HG03139 (cell line): ENCODE results near the gene ERAL1.
"Not testable (repeated sequence)": the region's sequence is repeated elsewhere in the genome, so short reads cannot be mapped to it uniquely, and the experiment has no call there.

Source experiments
- ATAC-seq: cut with Tn5 transposase; IDR thresholded peaks from one replicate; pipeline ENCODE4 v1.9.1; 2021; ENCODE audit not compliant: unreplicated experiment

The ERAL1 gene

DNA sequence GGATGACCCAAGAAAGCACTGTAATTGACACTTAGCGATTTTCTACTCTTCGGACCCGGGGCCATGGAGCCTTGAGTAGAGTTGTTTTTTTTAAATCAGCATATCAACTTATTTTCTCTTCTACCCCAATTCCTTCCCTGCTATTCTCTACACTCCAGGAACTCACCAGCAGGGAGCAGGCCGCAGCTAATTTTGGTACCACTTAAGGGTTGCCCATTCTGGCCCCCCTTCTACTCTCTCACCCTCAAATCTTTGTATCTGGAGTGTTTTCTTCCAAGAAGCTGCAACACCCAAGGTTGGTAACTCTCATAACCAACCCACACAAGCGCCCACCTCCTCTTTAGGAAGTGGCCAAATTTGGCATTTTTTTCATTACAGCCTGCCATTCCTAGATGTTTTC lies 5.5 kb upstream of the ERAL1 start:
- no peak for ATAC-seq

- ATAC-seq, result no peak
These were observed 1.5 kb upstream of the ERAL1 start for GRCh38 chr17:28853295-28853694.

DNA sequence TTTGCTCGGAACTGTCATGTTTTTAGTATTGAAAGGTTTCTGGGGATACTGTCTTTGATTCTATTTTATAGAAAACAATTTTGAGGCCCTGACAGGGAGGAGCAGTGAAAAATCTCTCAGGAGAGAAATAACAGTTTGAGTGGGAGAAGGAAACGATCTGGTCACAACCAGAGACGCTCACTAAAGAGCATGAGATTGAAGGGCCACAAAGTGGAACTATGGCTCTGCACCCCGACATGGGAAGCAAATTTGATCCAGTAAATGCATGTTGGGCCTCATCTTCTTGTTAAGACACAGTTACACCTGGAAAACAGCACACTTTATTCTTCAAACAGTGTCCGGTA lies 492 bp downstream of the ERAL1 start:
- no peak for ATAC-seq

DNA sequence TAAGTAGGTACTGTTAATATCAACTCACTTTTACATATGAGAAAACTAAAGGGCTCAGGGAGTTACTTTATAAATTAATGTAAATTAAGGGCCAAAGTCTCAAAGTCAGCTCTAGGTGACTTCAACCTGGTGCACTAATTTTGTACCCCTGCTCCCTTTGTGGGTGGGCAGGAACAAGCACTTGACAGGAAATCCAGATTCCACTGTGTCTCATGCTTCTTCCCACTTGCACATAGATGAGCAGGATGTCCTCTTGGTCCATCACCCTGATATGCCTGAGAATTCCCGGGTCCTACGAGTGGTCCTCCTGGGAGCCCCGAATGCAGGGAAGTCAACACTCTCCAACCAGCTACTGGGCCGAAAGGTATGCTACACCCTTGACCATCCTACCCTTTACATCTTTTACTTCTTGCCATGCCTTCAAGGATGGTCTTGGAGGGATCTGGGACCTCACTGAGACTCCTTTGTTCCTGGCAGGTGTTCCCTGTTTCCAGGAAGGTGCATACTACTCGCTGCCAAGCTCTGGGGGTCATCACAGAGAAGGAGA lies 1.3 kb downstream of the ERAL1 start:
- ATAC-seq, result no peak

GRCh38 chr17:28857905-28858800 lies 3.3 kb downstream of the ERAL1 start:
- no peak for ATAC-seq

DNA sequence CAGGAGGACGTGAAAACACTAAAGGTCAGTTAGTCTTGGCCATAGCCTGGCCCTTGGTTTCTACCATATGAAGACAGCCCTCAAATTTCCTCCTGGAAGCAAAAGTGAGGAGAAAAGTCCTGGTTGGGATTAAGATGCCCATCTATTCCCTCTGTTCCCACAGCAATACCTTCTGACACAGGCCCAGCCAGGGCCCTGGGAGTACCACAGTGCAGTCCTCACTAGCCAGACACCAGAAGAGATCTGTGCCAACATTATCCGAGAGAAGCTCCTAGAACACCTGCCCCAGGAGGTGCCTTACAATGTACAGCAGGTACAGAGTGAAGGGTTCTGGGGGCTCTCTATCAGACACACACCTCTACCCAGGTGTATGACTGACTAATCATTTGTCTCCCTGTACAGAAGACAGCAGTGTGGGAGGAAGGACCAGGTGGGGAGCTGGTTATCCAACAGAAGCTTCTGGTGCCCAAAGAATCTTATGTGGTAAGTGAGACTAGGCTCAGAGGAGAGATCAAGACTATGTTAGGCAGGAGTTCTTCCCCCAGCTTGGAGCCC lies 4.1 kb downstream of the ERAL1 start:
- no peak for ATAC-seq

DNA sequence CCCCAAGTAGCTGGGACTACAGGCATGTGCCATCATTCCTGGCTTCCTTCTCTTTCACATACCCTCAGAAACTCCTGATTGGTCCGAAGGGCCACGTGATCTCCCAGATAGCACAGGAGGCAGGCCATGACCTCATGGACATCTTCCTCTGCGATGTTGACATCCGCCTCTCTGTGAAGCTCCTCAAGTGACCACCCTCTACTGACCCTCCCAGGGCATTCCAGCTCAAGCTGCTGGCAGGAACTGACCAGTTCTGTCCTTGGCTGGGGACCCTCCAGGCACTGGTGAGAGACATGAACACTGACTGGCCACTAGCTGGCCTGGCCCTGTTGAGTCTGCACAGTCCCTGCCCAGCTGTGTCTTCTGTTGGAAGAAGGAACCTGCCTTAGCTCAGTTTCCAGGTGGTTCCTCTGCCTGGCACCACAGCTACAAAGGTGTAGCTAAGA lies 5.6 kb downstream of the ERAL1 start:
- no peak for ATAC-seq

DNA sequence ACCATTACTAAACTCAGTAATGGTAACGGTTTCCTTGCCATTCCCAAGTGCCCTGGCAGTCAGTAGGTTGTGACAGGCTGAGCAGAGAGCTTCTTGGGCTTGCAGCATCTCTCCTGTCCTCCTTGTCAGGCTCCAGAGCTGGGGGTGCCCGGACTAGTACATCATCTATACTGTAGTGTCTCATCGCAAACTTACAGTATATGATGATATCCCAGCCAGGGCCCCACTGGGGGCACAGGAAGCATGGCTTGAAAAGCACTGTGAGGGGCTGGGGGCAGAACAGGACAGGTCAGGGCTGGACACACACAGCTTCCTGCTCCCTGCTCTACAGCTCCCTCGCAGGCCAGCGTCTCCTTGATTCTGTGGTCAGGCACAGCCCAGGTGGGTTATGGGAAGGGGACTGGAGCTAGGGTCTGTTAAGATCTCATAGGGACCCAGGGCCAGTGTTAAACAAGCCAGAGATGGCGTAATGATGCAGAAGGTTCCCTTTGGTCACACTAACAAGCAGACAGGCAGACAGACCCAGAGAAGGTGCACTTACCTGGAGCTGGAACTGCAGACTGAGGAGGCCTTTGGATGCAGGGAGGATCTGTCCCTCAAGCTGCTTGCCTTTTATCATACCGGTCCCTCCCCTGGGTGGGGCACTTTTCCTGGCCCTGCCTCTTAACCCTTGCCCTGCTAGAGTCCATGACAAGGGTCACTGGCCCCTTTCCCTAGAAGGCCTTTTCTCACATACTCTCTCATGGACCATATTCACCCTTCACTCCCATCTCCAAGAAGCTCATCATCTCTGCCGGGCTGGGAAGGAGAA lies 6.8 kb downstream of the ERAL1 start:
- ATAC-seq, result no peak

- ATAC-seq, result no peak
These were observed 7.7 kb downstream of the ERAL1 start for GRCh38 chr17:28862561-28862960.

- no peak for ATAC-seq
These were observed 9.1 kb downstream of the ERAL1 start for GRCh38 chr17:28863953-28864352.

GRCh38 chr17:28864991-28865849 lies 10.4 kb downstream of the ERAL1 start:
- no peak for ATAC-seq

DNA sequence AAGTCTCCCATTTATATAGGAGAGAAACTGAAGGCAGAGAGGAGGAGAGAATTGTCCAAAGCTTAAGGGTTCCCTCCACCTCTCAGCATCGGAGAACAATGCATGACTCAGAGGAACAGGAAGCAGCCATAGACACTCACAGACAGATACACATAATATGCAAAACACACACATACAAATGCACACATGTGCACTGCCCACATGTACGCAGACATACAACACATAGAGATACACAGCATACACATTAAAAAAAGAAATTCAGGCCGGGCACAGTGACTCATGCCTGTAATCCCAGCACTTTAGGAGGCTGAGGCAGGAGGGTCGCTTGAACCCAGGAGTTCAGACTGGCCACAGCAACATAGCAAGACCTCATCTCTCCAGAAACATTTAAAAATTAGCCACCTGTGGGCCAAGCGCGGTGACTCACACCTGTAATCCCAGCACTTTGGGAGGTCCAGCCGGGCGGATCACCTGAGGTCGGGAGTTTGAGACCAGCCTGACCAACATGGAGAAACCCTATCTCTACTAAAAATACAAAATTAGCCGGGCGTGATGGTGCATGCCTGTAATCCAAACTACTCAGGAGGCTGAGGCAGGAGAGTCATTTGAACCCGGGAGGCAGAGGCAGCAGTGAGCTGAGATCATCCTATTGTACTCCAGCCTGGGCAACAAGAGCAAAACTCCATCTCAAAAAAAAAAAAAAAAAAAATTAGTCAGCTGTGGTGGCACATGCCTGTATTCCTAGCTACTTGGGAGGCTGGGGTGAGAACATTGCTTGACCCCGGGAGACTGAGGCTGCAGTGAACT lies 11.3 kb downstream of the ERAL1 start:
- ATAC-seq, result no peak

DNA sequence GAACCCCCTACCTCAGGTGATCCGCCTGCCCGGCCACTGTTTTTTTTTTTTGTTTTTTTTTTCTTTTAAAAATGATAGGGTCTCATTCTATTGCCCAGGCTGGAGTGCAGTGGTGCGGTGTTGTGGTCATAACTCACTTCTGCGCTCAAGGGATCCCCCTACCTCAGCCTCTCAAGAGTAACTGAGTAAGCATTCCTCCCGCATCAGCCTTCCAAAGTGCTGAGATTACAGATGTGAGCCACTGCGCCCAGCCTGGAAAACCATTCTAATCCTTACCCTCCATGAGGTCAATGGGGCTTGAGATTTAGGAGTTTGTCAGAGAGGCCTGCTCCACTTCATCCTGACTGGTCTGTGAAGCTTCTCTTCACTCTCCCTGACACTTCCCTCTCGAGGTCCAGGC lies 12.5 kb downstream of the ERAL1 start:
- no peak for ATAC-seq

GRCh38 chr17:28871056-28871579 lies 16.3 kb downstream of the ERAL1 start:
- peak; percentile 94 for ATAC-seq

DNA sequence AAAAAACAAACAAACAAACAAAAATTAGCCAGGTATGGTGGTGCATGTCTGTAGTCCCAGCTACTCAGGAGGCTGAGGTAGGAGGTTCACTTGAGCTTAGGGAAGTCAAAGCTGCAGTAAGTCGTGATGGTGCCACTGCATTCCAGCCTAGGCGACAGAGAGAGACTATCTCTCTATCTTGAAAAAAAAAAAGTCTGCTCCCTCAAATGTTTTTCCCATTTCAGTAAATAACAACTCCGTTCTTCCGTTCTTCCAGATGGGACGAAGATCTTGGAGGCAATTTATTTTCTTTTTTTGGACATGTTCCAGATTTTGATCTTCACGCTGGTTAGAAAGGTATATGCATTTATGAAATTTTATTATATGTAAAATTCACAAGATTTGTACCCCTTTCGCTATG lies 19.0 kb downstream of the ERAL1 start:
- no peak for ATAC-seq

DNA sequence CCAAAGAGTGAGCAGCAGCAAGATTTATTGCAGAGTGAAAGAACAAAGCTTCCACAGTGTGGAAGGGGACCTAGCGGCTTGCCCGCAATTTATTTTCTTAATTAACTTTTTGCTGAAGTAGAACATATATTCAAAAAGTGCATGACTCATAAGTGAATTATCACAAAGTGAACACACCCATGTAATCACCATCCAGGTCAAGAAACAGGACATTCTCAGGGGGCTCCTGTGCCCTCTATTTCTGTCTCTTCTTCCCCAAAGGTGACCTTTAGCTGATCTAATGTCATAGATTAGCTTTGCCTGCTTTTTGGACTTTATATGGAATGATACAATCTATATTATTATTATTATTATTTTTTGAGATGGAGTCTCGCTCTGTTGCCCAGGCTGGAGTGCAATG lies 19.9 kb downstream of the ERAL1 start:
- ATAC-seq, result no peak

DNA sequence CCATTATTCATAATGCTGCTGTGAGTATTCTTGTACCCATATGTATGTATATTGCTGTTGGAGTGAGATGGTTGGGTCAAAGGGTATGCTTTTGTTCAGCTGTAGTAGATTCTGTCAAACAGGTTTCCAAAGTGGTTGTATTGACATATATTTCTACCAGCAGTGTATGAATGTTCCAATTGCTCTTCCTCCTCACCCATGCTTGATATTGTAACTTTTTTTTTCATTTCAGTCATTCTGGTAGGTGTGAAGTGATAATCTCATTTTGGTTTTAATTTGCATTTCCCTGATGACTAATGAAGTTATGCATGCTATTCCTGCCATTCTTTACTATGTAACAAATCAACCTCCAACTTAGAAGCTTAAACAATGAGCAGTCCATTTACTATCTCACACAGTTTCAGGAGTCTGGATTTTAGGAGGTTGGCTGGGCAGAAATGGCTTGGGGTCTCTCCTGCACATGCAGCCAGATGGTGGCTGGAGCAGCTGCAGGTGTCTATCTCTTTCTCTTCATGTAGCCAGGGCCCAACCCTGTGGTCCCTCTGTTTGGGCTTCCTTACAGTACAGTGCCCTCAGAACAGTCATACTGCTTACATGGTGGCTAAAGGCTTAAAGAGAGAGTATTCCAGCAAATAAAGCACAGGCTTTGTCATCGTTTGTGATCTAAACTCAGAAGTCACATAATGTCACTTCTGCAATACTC lies 21.2 kb downstream of the ERAL1 start:
- ATAC-seq, result no peak

DNA sequence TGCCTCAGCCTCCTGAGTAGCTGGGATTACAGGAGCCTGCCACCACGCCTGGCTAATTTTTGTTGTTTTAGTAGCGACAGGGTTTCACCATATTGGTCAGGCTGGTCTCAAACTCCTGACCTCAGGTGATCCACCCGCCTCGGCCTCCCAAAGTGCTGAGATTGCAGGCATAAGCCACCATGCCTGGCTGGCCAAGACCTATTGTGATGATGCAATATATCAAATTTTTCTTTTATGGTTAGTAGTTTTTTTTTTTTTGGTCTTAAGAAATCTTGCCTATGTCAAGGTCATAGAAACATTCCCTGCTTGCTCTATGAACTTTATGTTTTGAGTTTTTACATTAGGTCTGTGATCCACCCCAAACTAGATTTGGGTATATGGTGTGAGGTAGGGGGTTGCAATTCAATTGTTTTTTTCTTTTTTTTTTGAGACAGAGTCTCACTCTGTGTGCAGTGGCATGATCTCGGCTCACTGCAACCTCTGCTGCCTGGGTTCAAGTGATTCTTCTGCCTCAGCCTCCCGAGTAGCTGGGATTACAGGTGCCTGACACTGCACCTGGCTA lies 22.4 kb downstream of the ERAL1 start:
- not testable (repeated sequence) for ATAC-seq
